BJ (cell line): ENCODE data around the gene DERL3. TPM values are rescaled to one million over a fixed set of nuclear protein-coding genes. Genes with fewer than 3 reads are reported as not detected.

ENCODE experiments used
- CTCF ChIA-PET: fragments of 350-600 bp; formaldehyde crosslinking; extraction: SDS; loops from one replicate; lab custom pipeline; 2021; ENCODE audit warnings: antibody characterized with exemption, inconsistent platforms; lab: Yijun Ruan, JAX
- POLR2A ChIA-PET: fragments of 300-600 bp; sonication (Branson Sonifier 250); formaldehyde crosslinking; extraction: SDS; loops from one replicate; lab custom pipeline; 2021; ENCODE audit warnings: antibody characterized with exemption; lab: Charles Lee
- DNase-seq: peaks from one replicate; pipeline ENCODE4 v3.0.0-alpha.2; 2011; ENCODE audit warnings: low read depth
- H3K27me3 ChIP-seq: 2 replicates; pipeline ENCODE4 v1.6.0; 2011; ENCODE audit warnings: low read length; ENCODE audit not compliant: control insufficient read depth, insufficient read depth
- H3K36me3 ChIP-seq: 2 replicates; pipeline ENCODE4 v1.5.1; 2011; ENCODE audit warnings: low read length; ENCODE audit not compliant: control insufficient read depth, insufficient read depth
- H3K4me3 ChIP-seq: 2 replicates; pipeline ENCODE4 v1.5.1; 2011; ENCODE audit warnings: low read depth, mild to moderate bottlenecking, control low read depth, low read length
- polyA plus RNA-seq: library from polyadenylated mRNA; depleted of rRNA; stranded (reverse); fragments of >200 nt; gene quantifications from 2 replicates; pipeline ENCODE4 v1.2.3, GENCODE V29; 2011; rRNA removed
- small RNA-seq: library from RNA; depleted of rRNA; stranded (forward); fragments of <200 nt; gene quantifications from one replicate; pipeline ENCODE3, GENCODE V24; 2012; ENCODE audit warnings: low replicate concordance, low read depth; ENCODE audit not compliant: insufficient read length
- TF ChIP-seq, protein P1 (sequence below): IDR thresholded peaks from 2 replicates; pipeline ENCODE4 v1.5.1; 2011; ENCODE audit warnings: low read depth, mild to moderate bottlenecking, control low read depth, inconsistent platforms, low read length, moderate library complexity; ENCODE audit not compliant: insufficient read depth

The DERL3 gene
- polyA plus RNA-seq, 1 experiment = 0.71 TPM

DNA sequence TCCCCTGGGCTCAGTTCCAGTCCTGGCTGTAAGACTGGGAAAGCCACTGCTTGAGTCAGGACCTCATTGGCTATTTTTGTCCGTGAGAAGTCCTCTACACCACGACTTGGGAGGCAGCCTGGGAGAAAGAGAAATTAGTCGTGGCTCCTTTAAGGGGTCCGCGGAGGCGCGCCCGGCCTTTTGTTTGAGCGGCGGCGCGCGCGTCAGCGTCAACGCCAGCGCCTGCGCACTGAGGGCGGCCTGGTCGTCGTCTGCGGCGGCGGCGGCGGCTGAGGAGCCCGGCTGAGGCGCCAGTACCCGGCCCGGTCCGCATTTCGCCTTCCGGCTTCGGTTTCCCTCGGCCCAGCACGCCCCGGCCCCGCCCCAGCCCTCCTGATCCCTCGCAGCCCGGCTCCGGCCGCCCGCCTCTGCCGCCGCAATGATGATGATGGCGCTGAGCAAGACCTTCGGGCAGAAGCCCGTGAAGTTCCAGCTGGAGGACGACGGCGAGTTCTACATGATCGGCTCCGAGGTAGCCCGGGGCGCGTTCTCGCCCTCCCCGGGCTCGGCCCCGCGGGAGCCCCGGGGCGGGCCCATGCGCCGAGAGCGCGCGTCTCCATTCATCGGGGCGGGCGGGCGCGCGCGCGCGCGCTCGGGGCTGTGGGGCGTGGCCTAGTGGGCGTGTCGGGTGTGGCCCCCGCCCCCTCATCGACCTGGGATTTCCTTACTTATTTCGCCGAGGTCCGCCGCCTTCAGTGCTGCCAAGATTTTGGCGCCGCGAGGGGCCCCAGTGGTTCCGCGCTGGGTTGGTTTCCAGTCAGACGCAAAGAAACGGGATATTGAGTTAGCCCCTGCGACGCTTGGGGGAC is 51.8 kb downstream of the DERL3 start, which contains the start of gene SMARCB1:
Gene SMARCB1, plus strand, starts transcription at position 215 of the 848 bp plus-strand sequence. Its CDS starts 204 bp downstream, at position 419.
- POLR2A ChIA-PET = interaction anchor here (0.6 kb wide), 1 partner anchor 59 kb away, joined by 3 read pairs; no protein-coding TSS in a partner anchor
- TF ChIP-seq, protein P1, sequence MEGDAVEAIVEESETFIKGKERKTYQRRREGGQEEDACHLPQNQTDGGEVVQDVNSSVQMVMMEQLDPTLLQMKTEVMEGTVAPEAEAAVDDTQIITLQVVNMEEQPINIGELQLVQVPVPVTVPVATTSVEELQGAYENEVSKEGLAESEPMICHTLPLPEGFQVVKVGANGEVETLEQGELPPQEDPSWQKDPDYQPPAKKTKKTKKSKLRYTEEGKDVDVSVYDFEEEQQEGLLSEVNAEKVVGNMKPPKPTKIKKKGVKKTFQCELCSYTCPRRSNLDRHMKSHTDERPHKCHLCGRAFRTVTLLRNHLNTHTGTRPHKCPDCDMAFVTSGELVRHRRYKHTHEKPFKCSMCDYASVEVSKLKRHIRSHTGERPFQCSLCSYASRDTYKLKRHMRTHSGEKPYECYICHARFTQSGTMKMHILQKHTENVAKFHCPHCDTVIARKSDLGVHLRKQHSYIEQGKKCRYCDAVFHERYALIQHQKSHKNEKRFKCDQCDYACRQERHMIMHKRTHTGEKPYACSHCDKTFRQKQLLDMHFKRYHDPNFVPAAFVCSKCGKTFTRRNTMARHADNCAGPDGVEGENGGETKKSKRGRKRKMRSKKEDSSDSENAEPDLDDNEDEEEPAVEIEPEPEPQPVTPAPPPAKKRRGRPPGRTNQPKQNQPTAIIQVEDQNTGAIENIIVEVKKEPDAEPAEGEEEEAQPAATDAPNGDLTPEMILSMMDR = no peak
- DNase-seq = peak; percentile 74
- peaks cover 3% of the 10 kb centered on the region for H3K36me3 ChIP-seq
- H3K27me3 ChIP-seq = no peaks in the 10 kb centered on the region
- CTCF ChIA-PET = interaction anchor here (1.0 to 1.8 kb wide), 3 partner anchors 9 to 16 kb away, joined by 3 to 7 read pairs (median 3); no protein-coding TSS in a partner anchor
- peak within 1 kb of the TSS; percentile 93 for H3K4me3 ChIP-seq

DNA sequence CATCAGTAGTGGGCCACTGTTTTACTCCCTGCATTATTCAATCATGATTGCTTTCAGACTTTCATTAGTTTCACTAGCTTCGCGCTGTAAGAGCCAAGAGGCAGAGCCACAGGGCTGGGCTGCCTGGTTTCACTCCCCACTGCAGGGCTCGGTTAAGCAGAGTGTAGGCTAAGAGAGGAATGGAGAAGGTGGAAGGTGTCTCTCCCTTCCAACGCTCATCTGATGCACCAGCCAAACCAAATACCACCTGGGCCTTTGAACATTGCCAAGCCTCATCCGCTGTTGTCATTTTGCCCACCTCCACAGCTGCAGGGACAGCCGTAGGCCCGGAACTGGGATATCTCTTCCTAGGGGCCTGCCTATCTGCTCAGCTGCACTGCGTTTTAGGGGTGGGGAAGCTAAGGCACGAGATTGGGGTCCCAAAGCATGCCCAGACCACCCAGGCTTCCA is 52.5 kb downstream of the DERL3 start:
- no peak for DNase-seq

More for the DNA sequence above, 52.5 kb downstream of the DERL3 start:
- Histone ChIP-seq H3K4me3 (peak overlapping the region; percentile 25), H3K27me3 (no peaks in the 10 kb centered on the region), H3K36me3 (peaks cover 3% of the 10 kb centered on the region; the same call in 1 of the 2 replicates)
- TF ChIP-seq, protein P1 = no peak
- ChIA-PET CTCF (interaction anchor here (1.0 to 1.8 kb wide), 3 partner anchors 8 to 15 kb away, joined by 3 to 7 read pairs (median 3); no protein-coding TSS in a partner anchor), POLR2A (no interaction called here)

Small RNAs within 50 kb of the gene (small RNA-seq; reads per million reads assigned to genes)
- not detected for gene RN7SL268P

Other genes starting within 250 kb of the DERL3 start
- gene DRICH1, start 206.7 kb downstream of the DERL3 start, polyA plus RNA-seq = not detected in 2 replicates
- not detected in 2 replicates for gene RGL4, start 148.0 kb downstream of the DERL3 start, polyA plus RNA-seq
- 1.4 TPM in 2 replicates for gene ZNF70, start 87.9 kb downstream of the DERL3 start, polyA plus RNA-seq
- 0.21 TPM in 1 of 2 replicates, not detected in the other for gene VPREB3, start 84.6 kb downstream of the DERL3 start, polyA plus RNA-seq
- 2.6 and 4.0 TPM in 2 replicates for gene C22orf15, start 76.0 kb downstream of the DERL3 start, polyA plus RNA-seq
- 22.1 and 22.5 TPM in 2 replicates for gene CHCHD10, start 71.0 kb downstream of the DERL3 start, polyA plus RNA-seq
- 14.5 and 38.1 TPM in 2 replicates for gene MMP11, start 66.2 kb downstream of the DERL3 start, polyA plus RNA-seq
- 136 and 174 TPM in 2 replicates for gene SMARCB1, start 52.0 kb downstream of the DERL3 start, polyA plus RNA-seq
- 9.6 and 14.7 TPM in 2 replicates for gene SLC2A11, start 18.9 kb upstream of the DERL3 start, polyA plus RNA-seq
- 202 and 246 TPM in 2 replicates for gene MIF, start 55.4 kb upstream of the DERL3 start, polyA plus RNA-seq
- 3.6 and 5.9 TPM in 2 replicates for gene GSTT2B, start 122.2 kb upstream of the DERL3 start, polyA plus RNA-seq
- 0.06 TPM in 1 of 2 replicates, not detected in the other for gene DDTL, start 127.9 kb upstream of the DERL3 start, polyA plus RNA-seq
- 79.5 and 87.3 TPM in 2 replicates for gene DDT, start 135.4 kb upstream of the DERL3 start, polyA plus RNA-seq
- 0.16 and 0.23 TPM in 2 replicates for gene GSTT2, start 141.1 kb upstream of the DERL3 start, polyA plus RNA-seq
- not detected in 2 replicates for gene GSTT4, start 166.4 kb upstream of the DERL3 start, polyA plus RNA-seq
- gene CABIN1, start 172.3 kb upstream of the DERL3 start, polyA plus RNA-seq = 7.0 and 7.2 TPM in 2 replicates